ENCODE measurements around the gene SDC3. TPM values are rescaled to one million over a fixed set of nuclear protein-coding genes. Genes with fewer than 3 reads are reported as not detected.

Gene SDC3
- total and polyA plus RNA-seq, 10 of the 15 experiments (the other 5 are each of a cell fraction or from before 2014, with no cell fraction given) = under 0.01 to 0.46 (median 0.07) TPM; not detected in 2

DNA sequence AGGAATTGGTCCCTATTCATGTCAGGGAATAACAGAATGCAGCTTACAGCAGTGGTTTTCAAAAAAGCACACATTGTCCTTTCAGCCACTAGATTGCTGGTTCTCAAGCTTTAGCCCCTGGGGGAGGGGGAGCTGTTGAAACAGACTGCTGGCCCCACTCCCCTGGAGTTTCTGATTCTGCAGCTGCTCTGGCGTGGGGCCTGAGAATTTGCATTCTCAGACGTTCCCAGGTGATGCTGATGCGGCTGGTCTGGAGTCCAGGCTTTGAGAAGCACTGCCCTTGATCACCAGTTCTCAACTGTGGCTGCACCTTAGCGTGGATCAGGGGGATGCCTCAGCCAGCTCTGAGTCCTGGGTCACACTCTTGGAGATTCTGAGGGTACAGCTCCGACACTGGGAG, 88.3 kb downstream of the SDC3 start:
- no peak overlapping the region for H3K4me2 ChIP-seq (ENCODE audit: control insufficient read depth, insufficient read depth)
- H3K27ac ChIP-seq (ENCODE audit: control insufficient read depth, insufficient read depth) = no peak overlapping the region
- in situ Hi-C loops (cut with MboI) = no loop called here
- ChIA-PET RAD21 (ENCODE audit: unreplicated experiment) (no interaction called here), POLR2A (no interaction called here), CTCF (interaction anchor here (1.3 kb wide), 1 partner anchor 18 kb away, joined by 3 read pairs; no protein-coding TSS in a partner anchor), SMC1A (ENCODE audit: uncharacterized antibody, unreplicated experiment) (no interaction called here)
- DNase-seq (ENCODE audit: low read depth, low spot score) = no peak
- H2AFZ ChIP-seq (ENCODE audit: control insufficient read depth, low read depth, low read length) = no peak overlapping the region
- no peaks in the 10 kb centered on the region for H3K79me2 ChIP-seq (ENCODE audit: control insufficient read depth, insufficient read depth, low read length)
- no peak for ATAC-seq
- WGBS (ENCODE audit: insufficient coverage, insufficient replicate concordance, low lambda C conversion rate, missing lambda C conversion rate) = 9% methylated on average over 5 of the region's 5 CpGs
- H3K9me3 ChIP-seq (replicated peaks; ENCODE audit: control insufficient read depth, insufficient read depth, low read length) = no peaks in the 10 kb centered on the region
- peaks cover 13 to 15% of the 10 kb centered on the region in 2 experiments for H3K27me3 ChIP-seq (replicated peaks in 1 of 2; ENCODE audit: control insufficient read depth in 2 of 2, insufficient read depth in 2 of 2, low read length in 1 of 2)
- no TSS peak for BruUV-seq (replicated peaks)
- no peak for TF ChIP-seq MEF2B (IDR thresholded peaks at IDR 0.05; ENCODE audit: partially characterized antibody, poor library complexity, severe bottlenecking)
- TF ChIP-seq NRF1 (conservative IDR thresholded peaks at IDR 0.05; ENCODE audit: low read depth, low read length) = no peak
- TF ChIP-seq TCF3 (IDR thresholded peaks at IDR 0.05; ENCODE audit: borderline replicate concordance, insufficient read depth, low read depth, low read length) = no peak
- no peak for TF ChIP-seq NR2C2 (IDR thresholded peaks at IDR 0.05; ENCODE audit: borderline replicate concordance, control insufficient read depth, insufficient read length, low read depth)
- peaks cover 6% of the 10 kb centered on the region for H3K4me1 ChIP-seq (ENCODE audit: control insufficient read depth, insufficient read depth, low read length)
- no peaks in the 10 kb centered on the region for H4K20me1 ChIP-seq (ENCODE audit: control insufficient read depth, insufficient read depth)
- FAIRE-seq = no peak
- intact Hi-C loops (cut with micrococcal nuclease; ENCODE audit: unreplicated experiment) = no loop called here
- H3K9ac ChIP-seq (ENCODE audit: control insufficient read depth, insufficient read depth, low read length) = no peak overlapping the region
- H3K36me3 ChIP-seq (ENCODE audit: control insufficient read depth in 2 of 2, insufficient read depth in 2 of 2, low read length in 1 of 2) = no peaks in the 10 kb centered on the region
- H3K4me3 ChIP-seq = no peak overlapping the region

Small RNAs within 50 kb of the gene (small RNA-seq; reads per million reads assigned to genes)
- gene RN7SKP91 (not detected), gene RN7SL371P (not detected)

Other genes with a start within 250 kb of the SDC3 start
- 0.11 and 0.27 TPM in 2 replicates for gene MATN1, start 185.2 kb downstream of the SDC3 start, total RNA-seq (2014; rRNA removed)
- 0.04 TPM in 1 of 2 replicates, not detected in the other for gene MATN1, start 185.2 kb downstream of the SDC3 start, total RNA-seq (2014; rRNA removed; fragmentation: Illumina TruSeq; extraction: Trizol)
- 0.21 and 0.24 TPM in 2 replicates for gene MATN1, start 185.2 kb downstream of the SDC3 start, total RNA-seq (2021)
- 0.36 and 0.50 TPM in 2 replicates for gene MATN1, start 185.2 kb downstream of the SDC3 start, polyA plus RNA-seq (2011; rRNA removed)
- 0.07 and 0.11 TPM in 2 replicates for gene MATN1, start 185.2 kb downstream of the SDC3 start, polyA plus RNA-seq (2014; fragmentation: Illumina TruSeq; extraction: Trizol)
- gene MATN1, start 185.2 kb downstream of the SDC3 start, polyA plus RNA-seq (2014; fragmentation: Nextera tagmentation; extraction: Ambion mirVana) = under 1 TPM in 1 of 2 experiments, not detected in 1; 0.07 TPM
- gene MATN1, start 185.2 kb downstream of the SDC3 start, polyA plus RNA-seq (2014; rRNA removed) = 0.10 and 0.46 TPM in 2 replicates
- gene MATN1, start 185.2 kb downstream of the SDC3 start, polyA plus RNA-seq (2016; fragmentation: Nextera tagmentation; extraction: Ambion mirVana) = under 1 TPM; 0.09 to 0.44 TPM
- 360 and 370 TPM in 2 replicates for gene LAPTM5, start 151.0 kb downstream of the SDC3 start, total RNA-seq (2014; rRNA removed)
- 423 and 431 TPM in 2 replicates for gene LAPTM5, start 151.0 kb downstream of the SDC3 start, total RNA-seq (2014; rRNA removed; fragmentation: Illumina TruSeq; extraction: Trizol)
- gene LAPTM5, start 151.0 kb downstream of the SDC3 start, total RNA-seq (2021) = 740 and 758 TPM in 2 replicates
- gene LAPTM5, start 151.0 kb downstream of the SDC3 start, polyA plus RNA-seq (2011; rRNA removed) = 411 and 682 TPM in 2 replicates
- gene LAPTM5, start 151.0 kb downstream of the SDC3 start, polyA plus RNA-seq (2014; fragmentation: Illumina TruSeq; extraction: Trizol) = 972 and 1,013 TPM in 2 replicates
- 10 to 100 TPM; 24.1 to 48.8 TPM for gene LAPTM5, start 151.0 kb downstream of the SDC3 start, polyA plus RNA-seq (2014; fragmentation: Nextera tagmentation; extraction: Ambion mirVana)
- 675 and 692 TPM in 2 replicates for gene LAPTM5, start 151.0 kb downstream of the SDC3 start, polyA plus RNA-seq (2014; rRNA removed)
- gene LAPTM5, start 151.0 kb downstream of the SDC3 start, polyA plus RNA-seq (2016; fragmentation: Nextera tagmentation; extraction: Ambion mirVana) = 1,000 to 10,000 TPM in 1 of 2 experiments, 100 to 1,000 TPM in 1; 977 to 1,034 TPM
- 43.2 and 43.9 TPM in 2 replicates for gene PUM1, start 157.0 kb upstream of the SDC3 start, total RNA-seq (2014; rRNA removed)
- 41.5 and 42.2 TPM in 2 replicates for gene PUM1, start 157.0 kb upstream of the SDC3 start, total RNA-seq (2014; rRNA removed; fragmentation: Illumina TruSeq; extraction: Trizol)
- gene PUM1, start 157.0 kb upstream of the SDC3 start, total RNA-seq (2021) = 67.6 and 75.3 TPM in 2 replicates
- gene PUM1, start 157.0 kb upstream of the SDC3 start, polyA plus RNA-seq (2011; rRNA removed) = 41.4 and 52.4 TPM in 2 replicates
- 39.2 and 43.5 TPM in 2 replicates for gene PUM1, start 157.0 kb upstream of the SDC3 start, polyA plus RNA-seq (2014; fragmentation: Illumina TruSeq; extraction: Trizol)
- gene PUM1, start 157.0 kb upstream of the SDC3 start, polyA plus RNA-seq (2014; fragmentation: Nextera tagmentation; extraction: Ambion mirVana) = 10 to 100 TPM; 21.4 to 27.4 TPM
- 41.0 and 44.1 TPM in 2 replicates for gene PUM1, start 157.0 kb upstream of the SDC3 start, polyA plus RNA-seq (2014; rRNA removed)
- gene PUM1, start 157.0 kb upstream of the SDC3 start, polyA plus RNA-seq (2016; fragmentation: Nextera tagmentation; extraction: Ambion mirVana) = 10 to 100 TPM; 43.4 to 47.7 TPM